Cortex of kidney (tissue), 1 donor: ENCODE data around the gene MUC5B.

Experiments
- DNase-seq: peaks from one replicate; lab custom pipeline; 2025; lab: John Stamatoyannopoulos, UW

The MUC5B gene

DNA sequence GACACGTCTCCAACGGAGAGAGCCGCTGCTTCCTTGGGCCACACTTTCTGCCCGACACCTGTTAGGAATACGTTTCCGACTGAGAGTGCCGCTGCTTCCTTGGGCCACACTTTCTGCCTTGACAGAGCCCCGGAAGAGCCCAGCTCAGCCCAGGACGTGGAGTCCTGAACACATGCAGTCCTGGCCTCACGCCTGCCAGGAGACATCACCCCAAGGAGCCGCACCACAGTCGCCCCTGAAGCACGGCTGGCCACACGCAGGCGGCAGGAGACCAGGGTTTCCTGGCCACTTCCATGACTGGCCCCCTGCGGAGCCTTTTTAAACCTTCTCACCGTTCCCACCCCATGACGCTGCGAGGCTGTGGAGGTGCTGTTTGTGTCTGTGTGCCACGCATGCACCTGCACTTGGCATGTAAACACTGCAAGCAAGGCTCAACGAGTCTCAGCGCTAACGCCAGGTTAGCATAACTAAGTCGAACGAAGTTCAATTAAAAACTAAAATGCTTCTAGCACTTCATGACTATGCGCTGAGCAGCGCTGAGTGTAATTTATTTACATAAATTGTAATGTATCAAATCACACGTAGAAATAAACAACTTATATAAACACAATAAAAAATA is 77.8 kb downstream of the MUC5B start:
- no peak for DNase-seq

DNA sequence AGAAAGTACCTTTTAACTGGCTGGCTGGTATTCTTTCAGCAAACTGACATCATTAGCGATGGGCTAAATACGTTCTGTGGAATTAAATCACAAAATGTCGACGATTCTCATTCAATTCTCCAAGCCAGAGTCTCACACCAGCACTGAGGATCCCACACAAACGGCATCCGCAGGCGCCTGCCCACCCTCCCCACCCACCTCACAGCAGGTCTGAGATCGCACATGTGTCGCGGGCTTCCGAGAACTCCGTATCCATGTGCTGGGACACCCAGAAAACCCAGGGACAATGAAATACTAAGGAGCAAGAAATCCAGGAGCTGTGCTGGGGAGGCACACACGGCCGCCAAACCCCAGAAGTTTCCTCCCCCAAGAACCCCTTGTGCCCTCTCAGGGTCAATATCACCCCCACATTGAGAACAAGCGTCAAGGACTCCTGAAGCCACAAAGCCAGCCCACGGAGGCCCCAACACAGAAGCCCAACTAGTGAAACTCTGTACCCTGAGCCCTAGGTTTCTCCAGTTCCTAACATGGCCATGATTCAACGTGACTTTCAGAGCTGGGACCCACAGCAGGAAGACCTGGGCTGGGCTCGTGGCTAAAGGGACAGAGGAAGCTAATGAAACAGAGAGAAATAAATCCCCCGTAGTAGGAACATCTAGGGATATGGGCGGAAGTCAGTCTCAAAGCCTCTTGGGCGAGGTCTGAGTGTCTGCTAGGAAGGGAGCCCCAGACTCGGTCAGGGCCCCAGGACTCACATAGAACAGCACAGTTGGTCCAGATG is 78.5 kb downstream of the MUC5B start:
- DNase-seq, result no peak

DNA sequence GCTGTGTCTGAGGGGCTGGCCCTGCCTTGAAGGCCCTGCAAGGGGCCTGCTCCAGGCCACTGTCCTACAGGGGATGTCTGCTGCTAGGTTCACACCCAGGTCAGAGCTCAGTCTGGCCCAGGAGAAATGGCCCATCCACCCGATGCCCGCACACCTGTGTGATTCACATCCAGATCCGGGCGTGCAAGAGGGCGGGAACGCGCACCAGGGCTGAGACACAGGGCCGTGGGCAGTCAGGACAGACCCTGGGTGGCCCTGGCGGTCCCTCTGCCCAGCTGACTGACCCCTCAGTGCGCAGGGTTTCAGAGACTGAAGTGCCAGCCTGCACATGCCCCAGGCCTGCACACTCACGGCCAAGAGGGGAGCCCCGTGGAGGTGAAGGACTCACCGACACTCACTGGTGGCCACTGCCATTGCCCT is 79.2 kb downstream of the MUC5B start:
- DNase-seq, result no peak

DNA sequence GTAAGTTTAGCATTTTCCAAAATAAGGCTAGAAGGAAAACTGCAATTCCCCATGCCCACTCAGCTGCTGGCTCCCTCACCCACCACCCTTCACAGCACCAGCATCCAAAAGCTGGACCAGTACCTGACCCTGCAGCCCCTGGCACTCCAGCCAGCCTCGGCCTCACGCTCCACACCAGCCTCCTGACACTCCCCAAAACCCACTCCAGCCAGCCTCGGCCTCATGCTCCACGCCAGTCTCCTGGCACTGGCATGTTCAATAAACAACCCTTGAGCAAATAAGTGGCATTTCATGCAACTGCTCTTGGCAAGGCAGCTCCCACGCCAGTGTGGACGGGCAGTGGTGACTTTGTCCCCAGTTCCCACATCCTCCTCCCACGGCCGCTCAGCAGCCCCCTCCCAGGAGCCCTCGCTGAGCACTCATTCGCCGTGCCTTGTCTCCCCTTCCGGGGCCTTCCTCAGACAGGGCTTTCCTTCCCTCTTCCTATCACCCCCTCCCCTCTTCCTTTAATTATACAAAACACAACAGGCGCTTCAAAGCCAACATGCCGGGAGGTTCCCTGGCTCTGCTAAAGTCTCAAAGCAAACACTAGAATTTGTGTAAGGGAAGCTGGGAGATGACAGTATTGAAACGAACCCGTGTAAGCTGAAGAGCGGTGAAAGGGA is 79.7 kb downstream of the MUC5B start:
- DNase-seq, result no peak

DNA sequence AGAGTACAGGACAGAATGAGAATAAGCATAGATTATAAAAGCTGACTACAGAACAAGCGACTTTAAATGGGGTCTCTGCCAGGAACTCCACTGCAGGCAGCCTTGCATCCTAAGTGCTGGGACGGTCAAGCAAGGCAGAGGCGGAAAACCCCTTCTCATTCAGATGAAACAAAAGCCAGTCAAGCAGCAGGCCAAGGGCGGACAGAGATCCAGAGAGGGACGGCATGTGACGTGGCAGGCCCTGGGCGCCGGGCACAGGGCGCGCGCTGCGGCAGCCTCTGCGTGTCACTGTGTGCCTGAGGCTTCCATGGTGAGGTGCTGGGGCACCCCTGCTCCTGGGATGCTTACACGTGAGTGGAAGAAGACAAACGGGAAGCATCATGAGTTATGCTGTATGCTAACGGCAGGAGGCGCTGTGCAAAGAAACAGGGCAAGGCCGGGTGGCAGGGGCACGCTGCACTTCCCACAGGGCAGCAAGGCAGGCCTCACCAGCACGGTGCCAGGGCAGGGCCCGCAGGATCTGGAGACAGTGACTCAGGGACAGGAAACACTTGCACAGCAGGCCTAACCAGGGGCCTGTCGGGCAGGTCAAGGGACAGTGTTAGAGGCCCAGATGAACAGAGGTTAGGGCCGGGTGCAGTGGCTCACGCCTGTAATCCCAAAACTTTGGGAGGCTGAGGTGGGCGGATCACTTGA is 80.4 kb downstream of the MUC5B start:
- DNase-seq, result no peak

DNA sequence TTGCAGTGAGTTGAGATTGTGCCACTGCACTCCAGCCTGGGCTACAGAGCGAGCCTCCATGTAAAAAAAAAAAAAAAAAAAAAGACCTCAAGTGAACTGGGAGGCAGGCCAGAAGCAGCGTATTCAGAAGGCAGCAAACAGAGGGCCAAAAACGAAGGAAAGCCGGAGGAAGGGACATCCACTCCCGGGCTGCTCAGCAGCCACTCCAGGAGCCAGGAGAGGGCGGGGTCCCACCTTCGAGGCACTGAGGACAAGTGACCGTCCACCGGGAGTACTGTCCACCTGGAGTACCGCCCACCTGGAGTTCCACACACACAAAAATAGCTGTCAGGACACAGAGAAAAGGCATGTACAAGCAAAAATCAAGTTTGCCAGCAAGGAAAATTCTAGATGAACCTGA is 81.1 kb downstream of the MUC5B start:
- DNase-seq, result no peak

DNA sequence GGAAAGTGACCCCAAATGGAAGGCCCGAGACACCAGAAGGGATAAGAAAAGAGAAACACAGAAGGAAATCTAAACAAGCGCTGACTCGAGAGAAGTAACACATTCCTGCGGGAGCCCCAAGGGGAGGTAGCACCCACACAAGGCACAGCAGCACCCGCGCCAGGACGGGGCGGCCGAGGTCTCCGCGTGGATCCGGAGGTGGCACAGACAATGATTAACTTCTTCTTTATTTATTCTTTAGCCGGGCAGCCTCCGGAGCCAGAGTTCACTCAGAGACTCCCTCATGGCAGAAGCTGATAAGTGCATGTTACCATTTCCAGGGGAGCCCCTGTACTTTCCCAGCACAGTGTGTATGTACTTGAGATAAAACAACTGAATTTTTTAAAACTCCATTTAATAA is 81.5 kb downstream of the MUC5B start:
- no peak for DNase-seq

DNA sequence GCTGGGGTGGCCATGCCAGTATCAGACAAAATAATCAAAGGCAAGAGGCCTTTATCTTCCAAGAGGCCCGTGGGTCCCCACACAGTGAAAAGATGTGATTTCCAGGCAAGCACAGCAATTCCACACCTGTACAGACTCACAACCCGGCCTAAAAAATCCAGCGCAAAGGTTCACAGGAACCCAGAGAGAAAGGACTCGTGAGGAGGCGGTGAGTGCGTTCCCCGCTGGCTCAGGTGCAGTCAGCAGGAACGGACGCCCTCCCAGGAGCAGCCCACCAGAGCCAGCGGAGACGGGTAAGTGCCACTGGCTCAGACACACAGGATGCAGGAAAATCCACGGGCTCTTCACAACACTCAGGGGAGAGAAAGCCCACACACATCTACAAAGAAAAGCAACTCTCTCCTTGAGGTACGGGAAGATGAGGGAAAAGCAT is 82.2 kb downstream of the MUC5B start:
- DNase-seq, result no peak

DNA sequence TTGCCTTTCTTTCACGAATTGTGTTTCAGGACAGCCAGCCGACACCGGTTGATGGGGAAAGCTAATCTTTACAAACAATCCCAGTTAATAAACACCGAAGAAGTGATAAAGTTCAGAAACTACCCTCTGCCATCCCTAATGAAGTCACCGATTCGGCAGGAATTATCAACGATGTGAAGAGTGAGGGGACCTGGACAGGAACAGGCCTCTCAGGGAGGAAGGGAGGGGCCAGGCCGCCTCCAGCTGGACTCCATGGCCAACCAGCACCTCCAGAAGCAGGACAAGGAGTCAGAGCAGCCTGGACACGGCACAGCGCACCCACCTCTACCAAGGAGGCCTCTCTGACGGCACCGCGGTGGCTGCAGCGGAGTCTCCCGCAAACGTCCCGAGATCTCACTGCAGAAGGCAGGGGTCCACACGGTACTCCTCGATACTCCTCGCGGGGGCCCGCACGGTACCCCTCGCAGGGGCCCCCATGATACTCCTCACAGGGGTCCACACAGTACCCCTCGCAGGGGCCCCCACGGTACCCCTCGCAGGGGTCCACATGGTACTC is 82.7 kb downstream of the MUC5B start:
- DNase-seq, result no peak

DNA sequence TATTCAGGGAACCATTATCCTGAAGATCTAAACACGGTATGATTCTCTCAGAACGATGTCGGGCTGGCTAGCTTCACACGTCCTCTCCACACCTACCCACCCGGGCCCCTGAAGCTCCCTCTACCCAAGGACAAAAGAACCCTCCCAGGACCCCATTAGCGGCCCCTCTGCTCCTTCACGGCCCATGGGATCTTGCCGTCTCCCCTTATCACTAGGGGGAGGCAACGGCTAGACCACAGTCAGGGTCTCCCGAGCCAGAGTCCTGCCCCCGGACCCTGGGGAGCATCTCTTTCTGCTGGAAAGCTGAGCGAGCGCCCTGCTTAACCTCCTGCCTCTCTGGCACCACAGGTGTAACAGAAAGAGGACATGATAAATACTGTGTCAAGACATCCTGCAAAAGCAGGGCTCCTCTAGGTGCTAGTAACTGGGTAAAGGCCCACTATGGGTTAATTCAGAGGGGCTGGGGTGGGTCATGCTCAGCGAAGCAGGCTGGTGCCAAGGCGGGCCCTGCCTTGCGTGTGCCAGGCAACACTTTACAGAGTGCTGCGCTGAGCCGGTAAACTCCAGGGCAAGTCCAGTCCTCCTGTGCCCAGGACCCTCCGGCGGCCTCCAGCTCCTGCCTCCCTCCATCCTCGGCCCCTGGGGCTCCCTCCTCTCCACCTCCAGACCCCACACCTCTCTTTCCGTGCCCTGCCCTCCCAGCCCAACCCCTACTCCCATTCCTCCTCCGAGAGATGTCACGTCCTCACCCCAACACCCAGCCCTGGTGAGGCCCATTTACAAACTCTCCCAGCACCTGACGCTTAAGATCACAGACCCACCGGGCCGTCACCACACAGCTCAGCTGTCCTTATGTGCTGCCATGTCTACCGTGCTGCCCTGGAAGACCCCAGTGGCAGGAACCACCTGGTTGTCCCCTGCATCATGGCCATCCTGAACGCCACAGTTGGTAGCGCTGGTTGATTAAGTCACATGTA is 83.6 kb downstream of the MUC5B start:
- no peak for DNase-seq

DNA sequence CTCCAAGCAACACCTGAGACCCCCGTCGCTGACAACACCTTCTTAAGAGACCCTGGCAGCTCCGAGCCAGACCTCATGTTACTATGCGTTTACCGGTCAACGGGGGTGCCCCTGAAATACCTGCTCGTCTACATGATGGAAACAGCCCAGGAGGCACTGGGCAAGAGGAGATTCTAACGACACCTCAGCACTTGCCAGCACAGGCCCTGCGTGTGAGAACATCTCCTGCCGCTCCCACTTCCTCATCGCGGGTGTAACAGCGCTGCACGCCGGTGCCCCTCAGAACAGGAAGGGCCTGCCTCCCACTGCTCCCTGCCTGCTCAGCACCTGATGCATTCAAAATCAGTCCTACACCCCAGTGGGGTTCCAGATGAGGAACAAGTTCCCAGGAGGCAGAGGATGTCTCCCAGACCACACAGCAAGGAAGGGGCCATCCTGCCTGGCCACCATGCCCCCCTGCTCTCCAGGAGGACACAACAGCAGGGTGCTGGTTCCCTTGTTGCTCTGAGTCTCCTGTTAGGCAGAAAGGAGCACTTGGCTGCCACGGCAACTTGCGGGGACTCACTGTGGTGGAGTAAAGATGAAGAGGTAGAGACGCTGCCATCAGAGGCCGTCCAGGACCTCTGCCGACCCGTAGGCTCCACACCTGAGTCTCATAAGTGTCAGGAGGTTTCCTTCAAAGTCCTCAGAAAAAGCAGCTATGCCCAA is 84.5 kb downstream of the MUC5B start:
- DNase-seq, result no peak

DNA sequence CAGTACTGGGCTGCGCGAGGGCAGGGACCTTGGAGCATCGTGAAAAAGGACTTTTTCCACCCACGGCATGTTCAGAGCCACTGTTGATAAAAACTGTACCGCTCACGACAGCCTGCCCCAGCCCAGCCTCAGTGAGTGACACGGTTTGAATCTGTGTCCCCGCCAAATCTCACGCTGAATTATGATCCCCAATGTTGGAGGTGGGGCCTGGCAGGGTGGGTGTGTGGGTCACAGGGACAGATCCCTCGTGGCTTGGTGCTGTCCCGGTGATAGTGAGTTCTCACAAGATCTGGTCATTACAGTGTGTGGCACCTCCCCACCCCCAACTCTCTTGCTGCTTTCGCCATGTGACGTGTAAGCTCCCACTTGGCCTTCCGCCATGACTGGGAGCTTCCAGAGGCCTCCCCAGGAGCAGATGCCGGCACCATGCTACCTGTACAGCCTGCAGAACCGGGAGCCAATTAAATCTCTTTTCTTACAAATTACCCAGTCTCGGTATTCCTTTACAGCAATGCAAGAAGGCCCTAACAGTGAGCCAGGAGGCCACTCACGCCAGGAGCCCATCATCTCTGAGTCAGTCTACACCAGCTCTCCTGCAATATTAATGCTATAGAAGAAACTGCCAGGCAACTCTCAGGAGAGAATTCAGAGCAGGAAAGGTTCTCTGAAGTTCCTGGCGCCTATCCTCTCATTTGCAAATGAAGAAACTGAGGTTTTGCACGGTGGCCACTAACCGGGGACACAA is 85.3 kb downstream of the MUC5B start:
- no peak for DNase-seq

DNA sequence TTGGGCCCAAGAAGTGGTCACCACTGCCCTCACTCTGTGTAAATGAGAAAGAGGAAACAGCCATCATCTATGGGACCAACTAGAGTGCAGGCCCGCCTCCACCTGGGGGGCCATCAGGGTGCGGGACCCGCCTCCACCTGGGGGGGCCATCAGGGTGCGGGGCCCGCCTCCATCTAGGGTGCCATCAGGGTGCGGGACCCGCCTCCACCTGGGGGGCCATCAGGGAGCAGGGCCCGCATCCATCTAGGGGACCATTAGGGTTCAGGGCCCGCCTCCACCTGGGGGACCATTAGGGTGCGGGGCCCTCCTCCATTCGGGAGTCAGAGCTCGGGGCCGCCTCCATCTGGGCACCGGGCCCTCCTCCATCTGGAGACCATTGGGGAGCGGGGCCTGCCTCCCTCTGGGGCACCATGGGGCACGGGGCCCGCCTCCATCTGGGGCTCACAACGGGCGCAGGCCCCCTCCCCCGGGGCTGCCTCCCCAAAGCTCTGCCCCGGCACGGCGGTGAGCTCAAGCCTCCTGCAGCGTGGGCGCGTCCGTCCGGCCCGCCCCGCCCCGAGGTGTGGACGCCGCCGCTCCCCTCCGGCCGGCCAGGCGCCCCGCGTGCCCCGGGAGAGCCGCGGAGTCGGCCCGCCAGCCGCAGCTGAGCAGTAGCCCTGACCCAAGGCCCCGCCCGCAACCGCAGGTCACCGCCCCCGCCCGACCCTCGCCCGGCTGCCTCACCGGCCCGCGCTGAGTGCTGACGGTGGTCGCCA is 86.1 kb downstream of the MUC5B start:
- no peak for DNase-seq

DNA sequence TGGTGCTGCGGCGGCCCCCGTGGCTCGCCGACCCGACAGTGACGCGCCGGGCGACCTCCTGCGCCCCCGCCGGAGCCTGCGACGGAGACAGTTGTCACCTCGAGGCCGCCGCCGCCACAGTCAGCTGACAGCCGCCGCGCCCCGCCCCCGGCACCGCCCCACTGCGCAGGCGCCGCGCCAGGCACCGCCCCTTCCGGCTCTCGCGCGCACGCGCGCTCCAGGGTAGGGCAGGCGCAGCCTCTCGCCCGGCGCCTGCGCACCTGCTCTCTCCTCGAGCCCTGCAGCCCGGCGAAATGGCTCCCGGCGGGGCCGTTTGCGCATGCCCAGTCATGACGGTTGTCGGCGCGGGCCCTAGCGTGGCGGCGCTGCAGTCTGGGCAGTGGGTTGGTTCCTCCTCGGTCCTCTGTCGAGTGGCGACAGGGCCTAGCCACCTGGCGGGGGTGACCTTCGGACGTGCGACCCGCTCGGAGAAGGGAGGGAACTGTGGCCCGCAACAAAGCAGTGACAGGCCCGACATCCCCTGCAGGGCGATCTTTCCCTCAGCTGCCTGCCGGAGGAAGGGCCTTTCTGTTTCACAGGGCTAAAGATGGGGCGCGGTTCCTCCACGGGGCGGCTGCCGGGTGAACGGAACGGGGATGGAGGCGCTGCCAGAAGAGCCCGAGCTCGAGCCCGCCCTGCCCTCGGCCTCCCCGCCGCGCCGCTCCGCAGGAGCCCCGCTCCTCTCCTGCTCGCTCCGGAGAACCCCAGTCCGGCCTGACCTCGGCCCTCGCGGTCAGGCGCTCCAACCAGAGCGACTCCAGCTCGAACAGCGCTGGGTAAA is 86.8 kb downstream of the MUC5B start, which contains the start of gene TOLLIP:
Gene TOLLIP (minus strand): TSS at position 135 of the 820 bp plus-strand sequence. CDS start 134 bp downstream, at position 1.
- DNase-seq, result no peak

DNA sequence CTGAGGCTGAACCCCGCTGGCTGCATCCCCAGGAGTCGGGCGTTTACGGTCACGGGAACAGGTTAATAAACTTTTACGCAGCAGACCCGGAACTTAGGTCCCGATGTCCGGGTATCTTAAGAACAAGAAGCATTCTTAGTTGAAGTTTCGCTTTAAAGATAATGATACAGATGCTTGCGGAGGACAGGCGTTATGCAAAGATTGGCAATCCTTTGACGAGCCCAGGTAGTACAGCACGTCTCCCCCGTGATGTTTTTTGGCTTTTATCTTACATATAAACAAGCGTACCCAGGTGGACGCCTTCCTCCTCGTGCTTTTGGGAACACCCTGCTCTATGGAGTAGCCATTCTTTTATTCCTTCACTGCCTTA is 87.4 kb downstream of the MUC5B start:
- no peak for DNase-seq

DNA sequence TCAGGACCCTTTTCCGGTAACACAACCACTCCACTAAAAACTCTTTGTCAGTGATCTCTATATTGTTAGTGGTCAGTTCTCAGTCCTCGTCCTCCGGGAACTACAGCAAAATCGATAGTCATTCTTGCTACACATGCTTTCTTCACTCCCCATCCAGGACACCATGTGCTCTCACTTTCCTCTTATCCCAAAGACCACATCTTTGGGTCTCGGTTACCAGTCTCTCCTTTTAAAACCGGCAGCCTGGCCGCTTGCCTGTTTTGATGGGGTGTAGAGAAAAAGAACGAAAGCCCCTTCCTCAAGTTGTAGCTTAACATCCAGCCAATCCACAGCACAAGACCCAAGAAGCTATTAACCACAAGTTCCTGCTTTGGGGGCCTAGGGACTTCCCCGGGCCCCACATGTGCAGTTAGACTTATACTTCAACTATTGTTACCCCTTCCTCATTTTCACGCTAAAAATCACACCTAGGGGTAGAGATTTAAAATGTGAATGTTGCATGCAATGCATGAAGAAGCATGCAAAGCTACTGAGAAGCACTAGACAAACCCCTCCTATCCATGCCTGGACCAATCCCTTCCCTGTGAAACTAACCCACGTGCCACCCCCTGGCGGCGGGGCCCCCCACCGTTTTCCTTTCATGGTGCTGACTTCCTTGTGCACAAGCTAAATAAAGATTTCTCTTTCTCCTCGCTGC is 88.1 kb downstream of the MUC5B start:
- no peak for DNase-seq
